22Rv1 (cell line): ENCODE measurements around the gene PODN.

Experiments used
- H3K27ac ChIP-seq: fragments of 450-650 bp; 2 replicates; pipeline ENCODE4 v1.5.1; 2017
- CTCF ChIP-seq: fragments of 450-650 bp; IDR thresholded peaks from 2 replicates; pipeline ENCODE4 v1.5.1; 2017; ENCODE audit warnings: mild to moderate bottlenecking
- ZFX ChIP-seq: fragments of 450-650 bp; IDR thresholded peaks from 2 replicates; pipeline ENCODE4 v1.6.1; 2017; ENCODE audit warnings: antibody characterized with exemption, borderline replicate concordance

PODN gene

GRCh38 chr1:53069663-53070327 is 7.8 kb downstream of the PODN start:
- no peak overlapping the region for H3K27ac ChIP-seq
- TF ChIP-seq CTCF (no peak), ZFX (no peak)

- no peak overlapping the region for H3K27ac ChIP-seq
- TF ChIP-seq CTCF (no peak), ZFX (no peak)
Observed at GRCh38 chr1:53070621-53071020, 8.6 kb downstream of the PODN start.

GRCh38 chr1:53071167-53071865 is 9.3 kb downstream of the PODN start:
- no peak overlapping the region for H3K27ac ChIP-seq
- TF ChIP-seq ZFX (no peak), CTCF (no peak)

- H3K27ac ChIP-seq: no peak overlapping the region
- TF ChIP-seq ZFX (no peak), CTCF (no peak)
Observed at GRCh38 chr1:53071915-53072314, 9.9 kb downstream of the PODN start.

GRCh38 chr1:53073287-53073686 is 11.3 kb downstream of the PODN start:
- TF ChIP-seq ZFX: no peak
- no peak for TF ChIP-seq CTCF
- no peak overlapping the region for H3K27ac ChIP-seq

- TF ChIP-seq ZFX: no peak
- no peak overlapping the region for H3K27ac ChIP-seq
Observed at GRCh38 chr1:53073868-53074311, 11.9 kb downstream of the PODN start.

GRCh38 chr1:53074313-53075154 is 12.5 kb downstream of the PODN start:
- H3K27ac ChIP-seq: no peak overlapping the region
- TF ChIP-seq ZFX (no peak), CTCF (no peak)
